Embryonic facial prominence (tissue), 1 donor: ENCODE results near the gene PEAK1.
"Not testable (repeated sequence)": the region's sequence is repeated elsewhere in the genome, so short reads cannot be mapped to it uniquely, and the experiment has no call there.

Source experiments
- DNase-seq: peaks from one replicate; pipeline ENCODE4 v3.0.0-alpha.2; 2016; ENCODE audit errors: extremely low spot score

The PEAK1 gene

DNA sequence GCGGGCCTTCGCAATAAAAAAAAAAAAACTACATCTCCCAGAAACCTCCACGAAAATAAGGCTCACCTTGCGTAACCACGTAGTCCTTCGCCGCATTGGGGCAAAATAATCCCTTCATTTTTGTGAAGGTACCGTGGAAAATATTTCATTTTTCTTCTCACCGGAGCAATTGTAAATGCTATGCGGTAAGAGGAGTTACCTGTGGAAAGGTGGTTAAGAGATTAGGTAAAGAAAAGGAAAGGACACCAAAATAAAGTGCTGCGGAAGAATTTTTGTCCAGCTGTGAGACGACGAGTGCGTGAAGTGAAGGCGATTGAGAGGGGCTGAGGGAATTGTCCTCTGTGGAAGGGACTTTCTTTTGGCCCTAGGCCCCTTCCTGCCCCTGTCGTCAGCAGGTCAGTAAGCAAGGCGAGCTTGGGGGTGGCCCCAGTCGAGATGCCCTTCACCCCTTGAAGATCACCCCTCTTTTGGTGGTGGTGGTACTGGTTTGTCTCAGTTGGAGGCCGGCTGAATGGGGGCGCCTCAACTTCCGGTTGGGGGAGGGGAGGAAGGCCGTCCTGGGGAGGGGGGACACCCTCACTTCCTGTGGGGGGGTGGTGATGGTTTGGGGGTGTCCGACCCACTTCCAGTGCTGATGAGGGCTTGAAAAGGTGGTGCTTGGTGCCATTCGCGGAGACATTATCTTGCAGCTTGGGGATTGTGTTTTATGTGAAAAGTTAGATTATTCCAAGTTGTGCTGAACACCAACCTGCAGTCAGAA lies 886 bp upstream of the PEAK1 start, which contains the start of gene HMG20A:
HMG20A (plus strand) TSS at position 279 of the 760 bp plus-strand sequence. CDS start 37,520 bp downstream, outside the sequence.
- peak; percentile 81 for DNase-seq

DNA sequence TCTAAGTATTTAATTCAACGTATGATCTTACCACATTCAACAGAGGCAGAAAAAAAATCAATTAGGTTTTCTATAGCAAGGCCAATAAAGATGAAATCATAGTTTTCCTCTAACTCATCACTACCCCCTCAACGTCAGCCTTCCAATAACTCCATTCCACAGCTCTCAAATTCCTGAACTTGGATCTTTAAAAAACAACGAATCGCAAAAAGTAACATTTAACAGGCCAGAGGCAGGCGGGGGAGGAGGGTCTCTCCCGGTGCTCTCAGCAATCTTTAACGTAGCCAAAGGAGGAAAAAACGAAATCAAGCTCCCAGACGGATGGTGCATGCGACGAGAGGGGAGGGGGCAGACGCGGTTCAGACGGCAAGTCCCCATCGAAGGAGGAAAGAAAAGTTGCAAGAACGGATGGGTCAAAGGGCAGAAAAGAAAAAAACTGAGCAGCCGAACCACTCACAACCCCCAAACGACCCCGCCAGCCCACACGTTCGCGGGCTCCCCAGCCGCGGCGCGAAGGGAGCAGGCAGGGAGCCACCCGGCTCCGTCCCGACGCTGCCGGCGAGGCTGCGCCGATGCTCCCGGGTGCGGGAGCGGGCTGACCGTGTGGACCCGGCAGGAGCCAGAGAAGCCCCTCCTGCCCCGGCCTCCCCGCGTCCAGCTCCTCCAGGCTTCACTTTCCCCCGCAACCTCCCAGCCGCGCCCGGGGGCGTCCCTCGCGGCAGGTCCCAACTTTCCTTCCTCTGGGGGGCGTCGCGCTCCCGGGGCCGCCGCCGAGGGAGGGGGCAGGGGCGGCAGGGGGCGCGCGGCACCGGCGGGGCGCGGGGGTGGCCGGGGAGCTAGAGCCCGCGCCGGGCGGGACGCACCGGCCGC lies 703 bp downstream of the PEAK1 start:
- DNase-seq = peak; percentile 27

DNA sequence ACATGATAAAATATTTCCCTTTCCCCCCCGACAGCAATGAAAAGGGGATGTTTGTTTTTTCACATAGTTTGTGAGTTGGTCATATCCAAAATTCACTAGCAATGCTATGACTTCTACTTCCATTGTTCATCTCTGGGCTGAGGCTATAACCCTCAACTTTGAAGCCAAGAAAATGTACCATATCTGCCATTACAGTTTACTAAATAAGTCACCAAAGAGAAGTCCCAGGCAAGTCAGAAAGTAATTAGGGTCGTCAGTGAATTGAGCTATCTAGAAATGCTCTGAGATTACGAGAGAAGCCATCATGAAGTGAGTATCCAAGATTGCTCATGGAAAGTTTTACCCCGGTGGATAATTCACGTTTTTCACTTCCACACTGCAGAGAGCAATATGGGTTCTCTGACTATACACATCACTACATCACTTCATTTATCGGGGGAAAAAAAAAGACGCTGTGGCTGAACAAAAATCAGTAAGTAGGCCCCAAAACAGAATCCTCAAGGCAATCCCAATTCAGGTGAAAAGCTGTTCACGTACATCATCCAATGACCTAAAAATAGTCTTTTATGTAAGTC lies 1.4 kb downstream of the PEAK1 start:
- no peak for DNase-seq

DNA sequence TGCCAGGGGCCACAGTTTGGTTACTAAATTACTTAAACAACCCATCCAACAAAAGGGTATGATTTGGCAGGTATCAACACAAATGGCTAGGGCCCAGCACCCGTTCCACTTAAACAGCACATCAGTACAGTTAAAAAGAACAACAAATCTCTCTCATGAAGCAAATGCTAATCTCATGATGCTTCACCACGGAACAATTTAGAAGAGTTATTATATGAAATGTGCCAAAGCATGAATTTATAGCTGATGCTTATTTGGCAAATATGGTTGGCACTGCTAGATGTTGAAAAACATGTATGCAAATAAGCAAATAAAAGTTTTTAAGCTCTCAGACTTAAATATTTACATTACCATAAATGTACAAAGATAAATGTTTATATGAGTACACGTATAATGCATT lies 2.3 kb downstream of the PEAK1 start:
- no peak for DNase-seq

DNA sequence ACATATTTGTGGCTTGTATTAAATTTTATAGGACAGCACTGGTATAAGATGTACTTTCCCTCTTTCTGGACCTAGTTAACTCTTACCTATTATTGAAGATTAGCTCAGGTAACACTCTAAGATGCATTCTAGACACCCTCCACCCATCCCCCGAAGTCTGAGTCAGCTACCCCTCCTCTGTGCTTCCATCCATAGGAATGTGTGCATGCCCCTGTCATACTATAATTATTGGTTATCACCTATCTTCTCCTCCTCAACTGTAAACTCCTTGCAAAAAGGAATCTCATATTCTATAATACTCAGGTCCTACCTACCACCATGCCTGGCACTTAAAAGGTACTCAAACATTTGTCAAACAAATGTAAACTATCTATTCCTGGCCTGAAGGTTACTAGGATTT lies 3.0 kb downstream of the PEAK1 start:
- DNase-seq = no peak

DNA sequence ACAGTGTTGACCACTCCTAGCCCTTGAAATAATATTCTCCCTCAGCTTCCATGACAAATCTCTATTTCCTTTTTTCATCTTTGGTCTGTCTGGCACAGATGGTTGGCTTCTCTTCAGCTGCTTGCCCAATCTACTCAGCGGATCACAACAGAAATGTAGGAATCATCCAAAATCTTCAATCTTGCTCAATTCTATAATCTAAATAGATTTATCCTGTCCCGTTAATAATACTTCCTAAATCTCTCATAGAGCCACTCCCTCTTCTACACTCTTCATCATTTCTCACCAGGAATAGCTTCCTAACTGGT lies 3.8 kb downstream of the PEAK1 start:
- DNase-seq = no peak

DNA sequence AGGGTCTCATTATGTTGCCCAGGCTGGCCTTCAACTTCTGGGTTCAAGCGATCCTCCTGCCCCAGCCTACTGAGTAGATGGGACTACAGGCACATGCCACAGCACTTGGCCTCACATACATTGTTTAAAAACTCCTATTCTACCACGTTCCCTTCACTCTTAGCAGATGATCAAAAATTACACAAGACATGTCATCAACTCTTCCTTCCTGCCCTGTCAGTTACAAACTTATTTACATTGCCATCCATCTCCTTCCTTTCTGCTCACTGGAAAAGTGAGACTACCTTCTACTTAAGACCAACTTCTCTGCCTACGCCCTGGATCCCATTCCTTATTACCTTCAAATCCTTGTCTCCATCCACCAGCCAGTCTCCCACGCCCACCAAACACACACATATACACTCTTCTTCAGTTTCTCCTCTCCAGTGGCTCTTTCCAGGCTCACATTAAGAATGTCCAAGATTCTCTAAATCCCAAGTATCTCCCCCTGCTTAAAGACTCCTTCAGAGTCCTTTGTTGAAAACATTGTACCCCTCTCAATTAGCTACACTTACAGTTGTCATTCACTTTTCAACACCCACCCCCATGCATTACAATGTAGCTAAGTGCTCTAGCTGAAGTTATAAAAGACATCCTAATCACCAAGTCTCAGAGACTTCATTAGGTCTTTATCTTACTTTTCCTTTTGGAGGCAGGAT lies 4.3 kb downstream of the PEAK1 start:
- no peak for DNase-seq

DNA sequence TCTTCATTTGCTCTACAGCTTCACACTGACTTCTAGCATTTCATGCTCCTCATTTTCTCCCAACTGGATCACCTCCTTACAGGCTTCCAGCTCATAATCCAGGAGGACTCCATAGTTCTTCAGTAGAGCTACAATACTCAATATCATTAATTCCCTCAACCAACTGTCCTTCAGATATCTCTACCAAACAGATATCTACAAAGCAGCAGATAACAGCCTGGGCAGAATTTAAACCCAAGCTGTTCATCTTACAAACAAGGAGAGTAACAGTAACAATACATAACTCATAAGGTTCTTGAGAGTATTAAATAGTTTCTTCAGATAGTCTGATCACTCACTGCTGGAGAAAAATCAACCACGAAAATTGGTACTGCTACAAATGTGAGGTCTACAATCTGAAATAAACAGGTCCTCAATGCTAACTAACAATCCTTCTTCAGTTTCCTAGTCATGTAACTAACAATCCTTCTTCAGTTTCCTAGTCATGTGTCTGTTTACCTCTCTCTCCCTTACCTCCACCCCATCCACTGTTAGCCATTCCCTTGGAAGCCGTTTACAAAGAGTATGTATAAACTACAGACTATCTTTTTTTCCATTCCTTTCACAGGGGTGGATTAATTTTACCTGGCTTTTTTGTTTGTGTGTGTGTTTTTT lies 5.0 kb downstream of the PEAK1 start:
- DNase-seq = no peak

DNA sequence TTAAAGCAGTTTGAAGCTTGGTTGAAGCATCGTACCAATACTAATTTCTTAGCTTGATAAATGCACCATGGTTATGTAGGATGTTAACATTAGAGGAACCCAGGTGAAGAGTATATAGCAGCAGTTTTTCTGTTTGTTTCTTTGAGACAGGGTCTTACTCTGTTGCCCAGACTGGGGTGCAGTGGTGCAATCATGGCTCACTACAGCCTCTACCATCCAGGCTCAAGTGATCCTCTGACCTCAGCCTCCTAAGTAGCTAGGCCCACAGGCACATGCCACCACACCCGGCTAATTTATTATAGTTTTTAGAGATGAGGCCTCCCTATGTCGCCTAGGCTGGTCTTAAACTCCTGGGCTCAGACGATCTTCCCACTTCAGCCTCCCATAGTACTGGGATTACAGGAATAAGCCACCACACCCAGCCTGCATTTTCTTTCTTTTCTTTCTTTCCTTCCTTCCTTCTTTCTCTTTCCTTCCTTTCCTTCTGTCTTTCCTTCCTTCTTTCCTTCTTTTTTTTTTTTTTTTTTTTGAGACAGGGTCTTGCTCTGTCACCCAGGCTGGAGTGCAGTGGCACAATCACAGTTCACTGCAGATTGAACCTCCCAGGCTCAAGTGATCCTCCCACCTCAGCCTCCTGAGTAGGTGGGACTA lies 6.1 kb downstream of the PEAK1 start:
- no peak for DNase-seq

DNA sequence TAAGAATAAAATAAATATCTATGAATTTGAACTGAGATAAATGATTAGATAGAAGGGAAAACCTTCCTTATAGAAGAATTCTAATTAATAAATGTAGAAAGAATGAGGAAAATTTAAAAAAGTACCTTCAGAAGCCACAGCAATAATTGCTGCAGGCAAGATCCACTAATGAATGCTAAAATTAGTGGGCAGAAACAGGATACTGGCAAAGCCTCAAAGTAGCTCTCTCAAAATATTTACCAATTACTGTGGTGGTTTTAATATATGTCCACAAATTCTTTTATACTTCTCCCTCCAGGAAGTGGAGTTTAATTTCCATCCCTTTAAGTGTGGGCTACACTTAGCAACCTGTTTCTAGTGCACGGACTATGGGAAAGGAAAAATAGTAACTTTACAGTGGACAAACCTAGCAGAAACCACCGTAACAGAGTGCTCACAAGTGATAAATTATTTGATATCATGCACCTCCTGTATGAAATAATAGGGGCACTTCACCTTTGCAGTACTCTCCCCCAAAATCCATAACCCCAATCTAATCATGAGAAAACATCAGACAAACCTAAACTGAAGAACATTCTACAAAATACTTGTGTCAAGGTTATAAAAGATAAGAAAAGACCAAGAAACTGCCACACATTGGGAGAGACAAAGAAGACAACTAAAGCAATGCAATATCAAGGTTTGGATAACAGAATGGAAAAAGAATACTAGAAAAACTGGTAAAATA lies 6.8 kb downstream of the PEAK1 start:
- no peak for DNase-seq

DNA sequence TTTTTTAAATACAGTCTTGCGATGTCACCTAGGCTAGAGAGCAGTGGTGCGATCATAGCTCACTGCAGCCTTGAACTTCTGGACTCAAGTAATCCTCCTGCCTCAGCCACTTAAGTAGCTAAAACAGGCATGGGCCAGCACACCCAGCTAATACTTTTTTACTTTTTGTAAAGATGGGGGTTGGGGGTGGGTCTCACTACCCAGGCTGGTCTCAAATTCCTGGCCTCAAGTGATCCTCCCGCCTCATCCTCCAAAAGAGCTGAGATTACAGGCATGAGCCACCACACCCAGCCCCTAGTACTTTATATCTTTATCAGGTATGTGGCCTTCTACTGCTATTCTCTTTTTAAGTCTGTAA lies 8.3 kb downstream of the PEAK1 start:
- DNase-seq = no peak

DNA sequence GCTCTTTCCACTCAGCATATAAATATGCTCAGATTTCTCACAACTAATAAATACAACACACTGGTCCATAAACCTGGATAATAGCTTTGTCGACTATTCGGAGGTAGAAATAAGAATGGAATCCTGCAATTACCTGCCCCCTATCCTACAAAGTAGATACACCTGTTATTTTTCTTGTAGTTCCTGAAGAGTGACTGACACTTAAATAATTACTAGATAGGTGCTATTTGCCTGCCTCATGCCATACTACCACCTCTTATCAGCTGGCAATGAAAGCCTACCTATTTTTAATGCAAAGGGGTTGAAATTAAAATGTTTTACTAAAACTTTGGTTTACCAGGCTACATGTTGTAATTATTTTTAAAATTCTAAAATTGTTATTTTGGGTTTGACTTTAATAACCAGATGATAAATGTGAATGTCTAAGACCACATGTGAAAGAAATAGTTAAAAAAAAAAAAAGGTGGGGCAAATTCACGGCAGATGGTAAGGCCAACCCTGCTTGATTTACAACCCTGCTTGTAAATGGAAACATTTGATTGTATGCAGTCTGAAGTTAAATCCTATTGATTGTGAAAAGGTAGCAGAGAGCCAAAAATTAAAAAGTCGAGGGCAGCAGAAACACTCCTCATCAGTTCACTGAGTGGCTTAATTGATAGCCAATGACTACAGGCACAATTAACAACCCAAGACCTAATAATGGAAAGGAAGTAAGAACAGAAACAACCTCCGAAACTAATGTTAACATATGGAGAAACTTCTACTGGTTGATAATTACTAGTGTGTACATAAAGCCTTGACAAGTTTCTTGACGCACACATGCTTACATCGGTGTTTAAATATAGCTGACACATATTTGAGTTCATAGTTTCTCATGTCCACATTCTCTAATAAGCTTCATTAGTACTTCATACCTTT lies 8.9 kb downstream of the PEAK1 start:
- DNase-seq = no peak

DNA sequence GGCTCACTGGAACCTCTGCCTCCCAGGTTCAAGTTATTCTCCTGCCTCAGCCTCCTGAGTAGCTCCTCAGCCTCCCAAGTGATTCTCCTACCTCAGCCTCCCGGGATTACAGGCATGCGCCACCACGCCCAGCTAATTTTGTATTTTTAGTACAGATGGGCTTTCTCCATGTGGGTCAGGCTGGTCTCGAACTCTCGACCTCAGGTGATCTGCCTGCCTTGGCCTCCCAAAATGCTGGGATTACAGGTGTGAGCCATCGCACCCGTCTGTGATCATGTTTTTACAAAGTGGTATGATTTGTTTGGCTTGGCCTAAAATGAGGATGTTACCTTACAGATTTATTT lies 9.8 kb downstream of the PEAK1 start:
- not testable (repeated sequence) for DNase-seq

DNA sequence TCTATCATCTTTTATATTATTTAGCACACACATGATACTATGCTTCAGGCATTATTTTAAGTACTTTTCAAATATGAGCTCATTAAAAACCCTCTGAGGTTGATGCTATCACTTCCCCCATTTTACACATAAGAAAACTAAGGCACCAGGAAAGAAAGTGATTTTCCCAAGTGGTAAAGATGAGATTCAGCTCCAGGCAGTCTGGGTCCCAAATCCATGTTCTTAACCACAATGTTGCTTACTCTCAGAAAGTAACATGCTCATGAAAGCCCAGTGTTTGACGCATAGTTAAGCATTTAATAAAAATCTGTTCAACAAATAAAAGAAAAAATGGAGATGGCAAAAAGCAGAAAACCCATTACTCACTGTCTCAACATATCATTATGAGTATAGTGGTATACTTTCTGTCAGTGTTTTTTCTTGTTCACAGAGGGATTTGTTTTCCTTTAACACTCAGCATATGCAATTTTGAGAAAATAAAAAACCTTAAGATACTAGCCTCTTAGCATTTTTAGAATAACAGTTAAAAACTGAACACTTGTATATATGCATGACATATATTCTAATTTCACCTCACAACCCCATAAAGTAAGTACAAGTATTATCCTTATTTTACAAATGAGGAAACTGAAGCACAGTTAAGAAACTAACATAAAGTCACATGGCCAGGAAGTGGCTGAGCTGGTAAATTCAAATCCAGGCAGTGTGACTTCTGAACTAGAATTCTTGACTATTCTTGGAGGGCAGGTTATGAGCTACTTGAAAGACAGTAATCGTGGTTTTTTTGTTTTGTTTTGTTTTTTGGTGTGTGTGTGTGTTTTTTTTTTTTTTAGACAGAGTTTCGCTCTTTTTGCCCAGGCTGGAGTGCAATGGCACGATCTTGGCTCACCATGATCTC lies 10.4 kb downstream of the PEAK1 start:
- no peak for DNase-seq

DNA sequence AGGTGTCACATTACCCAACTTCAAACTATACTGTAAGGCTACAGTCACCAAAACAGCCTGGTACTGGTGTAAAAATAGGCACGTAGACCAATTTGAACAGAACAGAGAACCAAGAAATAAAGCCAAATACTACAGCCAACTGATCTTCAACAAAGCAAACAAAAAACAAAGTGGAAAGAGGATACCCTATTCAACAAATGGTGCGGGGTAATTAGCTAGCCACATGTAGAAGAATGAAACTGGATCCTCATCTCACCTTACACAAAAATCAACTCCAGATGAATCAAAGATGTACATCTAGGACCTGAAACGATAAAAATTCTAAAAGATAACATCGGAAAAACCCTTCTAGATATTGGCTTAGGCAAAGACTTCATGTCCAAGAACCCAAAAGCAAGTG lies 13.1 kb downstream of the PEAK1 start:
- no peak for DNase-seq

DNA sequence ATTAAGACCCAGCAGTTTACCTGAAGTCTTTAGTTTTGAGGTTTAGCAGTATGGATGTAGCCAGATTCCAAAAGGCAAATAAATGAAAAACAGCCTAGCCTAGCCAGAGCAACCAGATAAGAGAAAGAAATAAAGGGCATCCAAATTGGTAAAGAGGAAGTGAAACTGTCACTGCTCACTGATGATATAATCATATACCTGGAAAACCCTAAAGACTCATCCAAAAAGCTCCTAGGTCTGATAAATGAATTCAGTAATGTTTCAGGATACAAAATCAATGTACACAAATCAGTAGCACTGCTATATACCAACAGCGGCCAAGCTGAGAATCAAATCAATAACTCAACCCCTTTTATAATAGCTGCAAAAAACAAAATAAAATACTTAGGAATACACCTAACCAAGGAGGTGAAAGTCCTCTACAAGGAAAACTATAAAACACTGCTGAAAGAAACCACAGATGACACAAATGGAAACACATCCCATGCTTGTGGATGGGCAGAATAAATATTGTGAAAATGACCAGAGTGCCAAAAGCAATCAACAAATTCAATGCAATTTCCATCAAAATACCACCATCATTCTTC lies 13.6 kb downstream of the PEAK1 start:
- not testable (repeated sequence) for DNase-seq

DNA sequence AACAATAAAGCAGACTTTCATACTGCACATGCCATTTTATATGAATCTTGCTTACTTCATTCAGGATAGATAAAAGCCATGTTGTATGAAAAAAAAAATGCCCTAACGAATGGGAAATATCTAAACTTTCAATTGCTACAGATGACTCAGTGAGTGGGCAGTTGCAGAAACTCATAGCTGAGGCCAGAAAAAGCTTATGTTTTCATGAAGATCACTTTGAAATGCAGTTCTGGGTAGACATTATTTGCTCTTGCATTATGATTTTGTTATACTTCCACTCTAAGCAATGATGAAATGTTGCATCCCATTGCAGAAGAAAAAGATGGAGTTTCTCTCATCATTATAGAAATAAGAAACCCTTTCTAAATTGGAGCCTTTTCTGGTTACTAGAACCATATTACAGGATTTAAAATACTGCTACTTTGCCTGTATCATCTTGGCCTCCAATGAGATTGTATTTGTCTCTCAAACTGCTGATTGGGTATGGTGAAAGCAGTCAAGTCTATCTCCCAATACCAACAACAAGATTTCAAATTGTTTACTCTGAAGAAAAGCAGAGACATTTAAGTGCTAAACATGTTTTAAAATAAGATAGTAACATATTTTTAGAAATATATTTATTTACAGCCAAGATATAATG lies 17.0 kb downstream of the PEAK1 start:
- no peak for DNase-seq

DNA sequence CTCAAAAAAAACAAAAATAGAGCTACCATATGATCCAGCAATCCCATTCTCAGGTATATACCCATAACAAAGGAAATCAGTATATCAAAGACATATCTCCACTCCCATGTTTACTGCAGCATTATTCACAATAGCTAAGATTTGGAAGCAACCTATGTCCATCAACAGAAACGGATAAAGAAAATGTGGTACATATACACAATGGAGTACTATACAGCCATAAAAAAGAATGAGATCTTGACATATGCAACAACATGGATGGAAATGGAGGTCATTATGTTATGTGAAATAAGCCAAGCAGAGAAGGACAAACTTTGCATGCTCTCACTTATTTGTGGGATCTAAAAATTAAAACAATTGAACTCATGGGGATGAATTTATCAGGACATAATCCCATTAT lies 19.6 kb downstream of the PEAK1 start:
- DNase-seq = no peak
